Activated CD8-positive, alpha-beta memory T cell treated with anti-CD3 and anti-CD28 coated beads, Interleukin-2, amount 50 U/mL, for 1 hour (primary cell): ENCODE data around the gene FRMD4A.
"Not testable (repeated sequence)": the region's sequence is repeated elsewhere in the genome, so short reads cannot be mapped to it uniquely, and the experiment has no call there.

Experiments used
- DNase-seq: peaks from one replicate; pipeline ENCODE4 v3.0.0-alpha.2; 2020; ENCODE audit errors: extremely low read depth

The FRMD4A gene

DNA sequence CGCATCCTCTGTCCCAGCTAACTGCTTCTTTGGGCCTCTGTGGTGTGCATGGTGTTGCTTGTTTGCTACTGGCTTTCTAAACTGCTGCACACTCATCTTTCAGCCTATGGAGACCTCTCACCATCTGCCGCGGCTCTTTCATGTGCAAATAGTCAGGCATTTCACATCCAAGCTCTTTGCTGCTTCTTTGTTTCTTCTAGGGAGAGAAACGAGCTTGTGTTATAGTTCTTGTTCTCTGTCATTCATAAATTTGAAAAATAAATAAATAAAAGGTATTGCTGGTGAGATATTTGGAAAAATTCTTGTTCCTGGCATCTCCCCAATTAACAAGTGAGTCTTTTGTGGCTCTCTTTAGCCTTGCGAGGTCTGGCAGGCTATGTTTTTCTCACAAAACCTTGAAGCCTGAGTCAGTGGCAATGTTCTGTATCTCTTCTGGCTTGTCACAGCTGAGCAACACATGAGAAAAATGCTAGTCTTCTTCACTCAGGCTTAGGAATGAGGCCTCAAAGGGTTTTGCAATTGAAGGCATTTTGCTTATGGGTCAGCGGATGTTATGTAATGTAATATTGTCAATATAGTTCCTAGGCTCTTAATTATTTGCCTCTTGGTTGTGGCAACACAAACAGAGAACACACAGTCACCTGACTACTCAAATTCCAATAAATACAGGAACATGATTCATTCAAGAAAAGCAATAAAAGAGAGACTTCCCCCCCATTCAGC, 274.0 kb downstream of the FRMD4A start:
- no peak for DNase-seq

- no peak for DNase-seq
Observed at GRCh38 chr10:14052931-14053330, 277.8 kb downstream of the FRMD4A start.

- DNase-seq = no peak
Observed at GRCh38 chr10:14050598-14050997, 280.1 kb downstream of the FRMD4A start.

GRCh38 chr10:14048930-14049613, 281.7 kb downstream of the FRMD4A start:
- DNase-seq = no peak

- DNase-seq = no peak
Observed at GRCh38 chr10:14047431-14047830, 283.3 kb downstream of the FRMD4A start.

DNA sequence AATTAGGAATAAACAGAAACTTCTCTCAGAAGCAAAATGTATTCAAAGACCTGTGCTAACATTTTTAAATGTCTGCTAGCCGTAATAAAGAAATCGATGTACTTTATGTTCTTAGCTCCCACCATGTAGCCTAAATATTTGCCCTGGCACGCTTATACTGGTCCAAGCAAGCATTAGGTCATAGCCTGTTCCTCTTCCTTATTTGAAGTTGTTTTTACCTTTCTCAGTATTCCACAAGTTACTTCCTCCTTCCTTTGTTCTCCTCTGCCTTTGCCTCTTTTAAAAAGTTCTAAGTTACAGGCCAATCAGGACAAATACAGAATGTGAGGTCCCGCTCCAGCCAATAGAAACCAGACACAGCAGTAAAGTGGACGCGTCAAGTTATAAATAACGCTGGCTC, 288.7 kb downstream of the FRMD4A start:
- DNase-seq = not testable (repeated sequence)

DNA sequence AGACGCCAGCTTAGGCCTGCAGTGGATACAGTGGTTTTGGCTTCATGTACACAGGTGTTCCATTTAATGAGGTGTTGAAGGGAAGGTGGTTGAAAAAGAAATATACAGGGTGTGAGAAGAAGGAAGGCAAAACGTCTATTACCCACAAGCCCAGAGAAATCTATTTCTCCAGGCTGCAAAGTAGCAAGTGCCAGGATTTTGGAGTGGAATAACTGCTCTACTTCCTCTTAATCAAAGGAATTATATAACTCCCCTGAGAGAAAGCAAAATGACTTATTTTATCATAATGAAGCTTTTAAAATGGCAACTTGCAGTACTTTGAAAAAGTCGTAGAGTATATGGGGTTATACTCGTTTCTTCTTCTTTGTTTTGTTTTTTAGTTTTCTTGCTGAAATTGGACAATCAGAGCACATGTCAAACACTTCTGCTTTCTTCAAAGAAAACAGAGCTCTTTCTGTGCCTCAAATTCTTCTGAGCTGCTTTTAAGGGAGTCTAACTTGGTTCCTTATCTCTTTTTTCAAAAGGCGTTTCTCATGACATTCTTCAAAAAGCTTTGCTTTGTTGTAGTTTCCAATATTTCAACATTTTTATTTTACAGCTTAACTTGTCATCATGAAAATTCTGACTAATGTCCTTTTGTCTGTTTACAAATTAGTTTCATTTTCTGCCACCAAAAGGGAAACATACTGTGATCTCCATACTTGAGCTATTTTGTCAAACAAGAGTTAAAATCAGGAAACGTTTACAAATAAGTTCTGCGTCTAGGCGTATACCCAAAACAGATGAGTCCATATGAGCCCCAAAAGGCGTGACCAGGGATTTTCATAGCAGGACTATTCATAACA, 289.7 kb downstream of the FRMD4A start:
- no peak for DNase-seq

DNA sequence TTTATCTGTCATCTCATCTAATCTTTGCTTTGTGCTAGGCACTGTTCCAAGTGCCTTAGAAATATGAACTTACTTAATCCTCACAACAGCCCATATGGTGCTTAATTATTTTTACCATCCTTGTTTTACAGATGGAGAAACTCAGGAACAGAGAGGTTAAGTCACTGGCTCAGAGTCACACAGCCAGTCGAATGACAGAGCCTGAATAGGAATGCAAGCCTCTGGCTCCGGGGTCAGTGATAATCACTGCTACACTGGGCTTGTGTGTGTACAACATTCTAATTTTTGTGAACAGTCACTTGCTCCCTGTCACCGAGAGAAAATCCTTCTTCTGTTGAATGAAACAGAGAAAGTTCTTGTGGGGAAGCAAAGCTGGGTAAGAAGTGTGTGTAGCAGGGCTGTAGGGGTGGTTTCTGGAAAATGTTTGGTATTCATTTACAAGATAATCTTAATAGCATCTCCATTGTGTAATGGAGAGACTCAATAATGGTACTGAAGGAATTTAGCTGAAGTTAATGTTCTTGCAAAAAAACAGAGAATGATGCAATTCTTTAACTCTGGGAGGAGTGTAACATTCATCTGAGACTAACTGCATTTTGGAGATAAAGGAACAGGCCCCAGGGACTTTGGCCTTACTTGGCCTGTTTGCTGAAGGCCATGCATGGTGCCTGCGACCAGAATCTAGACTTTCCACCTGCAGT, 290.6 kb downstream of the FRMD4A start:
- no peak for DNase-seq

DNA sequence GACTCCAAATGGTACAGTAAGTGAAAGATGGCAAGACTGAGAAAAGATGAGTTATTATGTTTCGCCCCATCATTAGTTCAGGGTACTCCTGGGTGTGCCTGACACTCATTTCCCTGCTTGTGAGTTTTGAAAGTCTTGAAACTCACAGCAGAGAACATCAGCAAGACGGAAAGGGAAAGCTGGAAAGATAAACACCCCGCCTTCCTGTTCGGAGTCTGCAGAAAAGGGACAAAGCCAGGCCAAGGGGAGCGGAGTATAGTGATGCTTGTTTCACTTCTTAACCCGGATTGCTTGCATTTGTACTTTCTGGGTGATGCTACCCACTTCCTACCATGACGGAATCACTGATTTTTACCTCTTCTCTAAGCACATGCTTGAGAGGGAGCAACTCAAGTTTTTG, 294.5 kb downstream of the FRMD4A start:
- DNase-seq = no peak

- DNase-seq = no peak
Observed at GRCh38 chr10:14035506-14035905, 295.2 kb downstream of the FRMD4A start.

DNA sequence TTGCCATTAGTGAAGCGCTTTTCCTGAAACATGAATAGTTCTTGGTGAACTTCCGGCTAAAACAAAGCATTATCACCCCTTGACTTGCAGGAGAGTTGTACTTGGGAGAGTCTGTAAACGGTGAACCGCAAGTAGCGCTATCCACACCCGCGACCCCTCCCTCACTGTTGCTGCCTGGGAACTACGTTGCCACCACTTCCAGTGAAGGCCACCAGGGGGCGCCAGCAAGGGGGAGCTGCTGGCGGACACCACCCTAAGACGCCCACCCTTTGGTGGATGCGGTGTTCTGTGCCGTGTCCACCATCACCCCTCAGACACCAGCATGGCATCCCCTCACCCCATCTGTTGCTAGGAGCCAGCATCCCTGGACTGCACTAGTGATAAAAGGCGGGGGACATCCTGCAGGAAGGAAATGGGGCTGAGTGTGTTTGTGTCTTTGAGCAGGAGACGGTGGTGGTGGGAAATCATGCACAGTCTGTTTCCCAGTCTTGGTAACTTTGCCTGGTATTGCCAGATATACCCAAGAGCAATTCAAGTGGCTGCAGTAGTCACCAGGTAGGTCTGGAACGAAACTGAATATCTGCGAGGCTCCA, 298.2 kb downstream of the FRMD4A start:
- no peak for DNase-seq

GRCh38 chr10:14026325-14026724, 304.4 kb downstream of the FRMD4A start:
- DNase-seq = no peak

GRCh38 chr10:14025283-14026189, 305.2 kb downstream of the FRMD4A start:
- DNase-seq = no peak

- no peak for DNase-seq
Observed at GRCh38 chr10:14024329-14025202, 306.2 kb downstream of the FRMD4A start.

DNA sequence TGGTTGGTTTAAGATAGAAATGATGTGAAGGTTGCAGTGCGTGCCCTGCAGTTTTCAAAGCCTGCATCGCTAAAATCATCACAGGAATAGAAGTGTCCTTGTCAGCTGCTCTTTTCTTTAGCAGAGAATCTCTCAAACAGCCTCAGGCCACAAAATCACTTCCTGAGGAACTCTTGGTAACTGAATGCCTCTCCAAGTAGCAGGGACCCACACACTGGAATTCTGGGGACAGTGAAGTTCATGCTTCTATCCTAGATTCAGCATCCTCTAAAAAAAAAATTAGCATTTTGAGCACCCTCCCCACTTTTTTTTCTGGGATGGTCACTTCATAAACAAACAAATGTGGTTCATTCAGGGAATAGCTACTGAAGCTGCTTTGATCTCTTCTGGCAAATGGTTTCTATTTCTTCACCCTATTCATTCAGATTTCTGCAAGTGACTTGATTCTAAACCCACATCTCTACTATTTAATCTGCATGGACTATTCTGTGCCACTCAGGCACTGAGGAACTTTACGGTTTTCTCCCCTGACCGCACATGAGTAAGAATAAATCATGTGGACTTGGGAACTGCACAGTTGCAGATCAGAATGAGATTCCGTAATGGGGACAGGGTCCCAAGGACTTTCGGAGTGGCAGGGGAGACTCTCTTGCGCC, 306.9 kb downstream of the FRMD4A start:
- no peak for DNase-seq

DNA sequence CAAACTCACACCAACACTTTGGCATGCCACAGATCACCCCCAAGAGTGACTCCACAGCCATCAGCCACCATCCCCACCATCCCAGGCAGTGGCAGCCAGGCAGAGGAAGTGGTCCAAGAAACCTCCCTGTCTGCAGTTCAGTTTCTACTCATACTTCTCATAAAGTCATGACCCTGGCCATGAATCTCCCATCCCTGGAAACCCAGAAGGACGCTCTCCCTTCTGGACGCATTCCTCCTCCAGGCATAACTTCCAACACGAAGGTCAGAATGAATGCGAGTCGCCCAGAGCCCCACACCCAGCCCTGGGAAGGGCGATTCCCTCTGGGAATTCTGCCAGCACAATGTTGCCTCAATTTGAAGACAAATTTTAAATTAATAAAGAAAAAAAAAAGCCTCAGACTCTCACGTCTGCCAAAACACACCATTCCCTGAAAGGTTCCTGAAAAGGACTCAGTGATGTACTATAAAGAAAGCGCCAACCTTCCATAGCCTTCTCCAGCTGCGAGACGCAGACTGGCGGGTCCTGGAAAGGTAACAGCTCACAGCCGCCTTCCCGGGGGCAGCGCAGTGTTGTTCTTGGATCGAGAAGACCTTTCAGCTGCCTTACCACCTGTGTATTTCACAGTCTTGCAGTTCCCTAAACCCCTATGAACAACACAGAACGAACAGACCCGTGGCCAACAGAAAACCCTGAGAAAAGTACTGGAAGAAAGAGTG, 307.6 kb downstream of the FRMD4A start:
- no peak for DNase-seq

DNA sequence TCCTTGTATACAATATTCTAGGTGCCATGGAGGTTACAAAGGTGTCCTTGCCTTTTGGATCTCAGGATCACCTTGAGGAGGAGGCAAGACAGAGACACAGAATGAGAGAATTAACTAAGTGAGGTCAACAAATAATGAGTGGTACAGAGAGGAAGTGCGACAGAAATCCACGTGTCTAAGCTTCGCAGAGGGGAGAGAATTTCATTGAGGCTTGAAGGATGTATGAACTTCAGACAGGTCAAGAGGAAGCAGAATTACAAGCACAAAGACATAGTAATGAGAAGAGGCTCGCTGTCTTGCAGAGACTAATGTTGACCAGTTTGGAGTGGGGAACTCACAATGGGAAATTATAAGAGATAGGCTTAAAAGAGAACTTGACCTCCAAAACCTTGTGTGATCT, 308.7 kb downstream of the FRMD4A start:
- no peak for DNase-seq

GRCh38 chr10:14020037-14020664, 310.6 kb downstream of the FRMD4A start:
- no peak for DNase-seq
